GM21723 (cell line): ENCODE data around the gene SZT2.
A peak's percentile ranks its signal among the peaks of the same experiment; 100 is the strongest.
"Not testable (repeated sequence)": the region's sequence is repeated elsewhere in the genome, so short reads cannot be mapped to it uniquely, and the experiment has no call there.

ENCODE experiments used
- ATAC-seq: cut with Tn5 transposase; IDR thresholded peaks from one replicate; pipeline ENCODE4 v1.9.1; 2021; ENCODE audit warnings: mild to moderate bottlenecking, moderate library complexity; ENCODE audit not compliant: unreplicated experiment

The SZT2 gene

GRCh38 chr1:43451701-43452532 lies 62.2 kb downstream of the SZT2 start:
- no peak for ATAC-seq

DNA sequence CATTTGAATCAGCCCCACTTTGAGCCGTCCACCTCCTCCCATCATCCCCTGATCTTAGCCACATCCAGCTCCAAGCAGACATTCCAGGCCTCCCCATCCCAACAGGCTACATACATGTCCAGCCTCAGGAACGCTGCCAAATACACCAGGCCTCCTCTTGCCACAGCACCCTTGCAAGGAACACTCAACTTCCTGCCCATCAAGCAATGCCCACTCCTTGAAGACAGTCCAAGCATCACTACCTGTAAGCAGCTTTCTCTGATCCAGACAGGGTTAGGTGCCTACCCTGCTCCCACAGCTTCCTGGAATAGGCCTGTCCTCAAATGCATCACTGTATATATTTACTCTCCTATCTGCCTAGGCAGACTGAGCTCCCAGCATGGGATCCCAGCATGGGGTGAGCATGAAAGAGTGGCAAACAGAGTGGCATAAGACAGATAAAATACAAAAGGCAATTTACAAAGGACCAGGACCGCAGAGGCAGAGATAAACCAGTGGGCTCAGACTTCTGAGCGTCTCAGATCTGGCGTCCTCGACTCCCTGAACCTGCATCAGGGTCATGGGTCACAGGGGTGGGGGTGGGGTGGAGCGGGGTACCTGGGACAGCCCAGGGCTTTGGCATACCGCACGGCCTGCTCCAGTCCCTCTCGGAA lies 63.2 kb downstream of the SZT2 start:
- ATAC-seq = no peak

DNA sequence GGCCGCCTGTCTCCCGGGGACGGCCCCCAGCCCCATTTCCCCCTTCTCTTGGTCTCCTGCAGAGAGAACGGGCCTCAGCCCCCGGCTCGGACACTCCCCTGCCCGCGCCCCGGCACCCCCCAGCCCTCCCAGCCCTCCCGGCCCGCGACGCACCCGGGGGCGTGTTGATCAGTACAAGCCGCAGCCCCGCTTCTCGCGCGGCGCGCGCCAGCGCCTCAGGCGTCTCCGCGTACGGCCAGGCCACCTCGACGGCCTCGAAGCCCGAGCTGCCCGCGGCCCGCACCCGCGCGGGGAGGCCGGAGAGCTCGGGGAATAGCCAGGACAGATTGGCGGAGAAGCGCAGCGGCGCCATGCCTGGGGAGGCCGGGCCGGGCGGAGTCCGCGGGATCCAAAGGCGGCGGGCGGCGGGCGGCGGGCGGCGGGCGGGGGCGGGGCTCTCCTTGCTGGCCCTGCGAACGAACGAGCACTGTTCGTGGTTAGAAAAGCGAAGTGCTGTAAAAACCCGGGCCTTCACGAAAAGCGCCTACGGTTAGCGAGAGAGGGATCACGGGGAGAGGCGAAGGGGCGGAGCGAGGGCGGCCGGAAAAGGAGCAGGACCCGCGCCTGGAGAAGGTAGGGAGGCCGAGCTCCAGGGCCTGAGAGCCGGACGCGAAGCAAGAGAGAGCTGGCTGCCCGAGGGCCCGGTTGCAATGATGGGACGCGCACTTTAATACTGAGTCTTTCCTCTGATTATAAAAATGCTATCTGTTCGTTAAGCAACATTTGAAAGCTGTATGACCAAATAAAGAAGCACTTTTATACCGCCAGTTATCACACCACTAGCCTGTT lies 64.0 kb downstream of the SZT2 start, which contains the start of gene HYI:
Gene HYI, minus strand, starts transcription at position 490 of the 828 bp plus-strand sequence. Its CDS starts 138 bp downstream, at position 352.
- no peak for ATAC-seq

GRCh38 chr1:43454270-43455011 lies 64.7 kb downstream of the SZT2 start:
- ATAC-seq = peak; percentile 62

- no peak for ATAC-seq
These were observed 65.7 kb downstream of the SZT2 start for GRCh38 chr1:43455213-43455889.

DNA sequence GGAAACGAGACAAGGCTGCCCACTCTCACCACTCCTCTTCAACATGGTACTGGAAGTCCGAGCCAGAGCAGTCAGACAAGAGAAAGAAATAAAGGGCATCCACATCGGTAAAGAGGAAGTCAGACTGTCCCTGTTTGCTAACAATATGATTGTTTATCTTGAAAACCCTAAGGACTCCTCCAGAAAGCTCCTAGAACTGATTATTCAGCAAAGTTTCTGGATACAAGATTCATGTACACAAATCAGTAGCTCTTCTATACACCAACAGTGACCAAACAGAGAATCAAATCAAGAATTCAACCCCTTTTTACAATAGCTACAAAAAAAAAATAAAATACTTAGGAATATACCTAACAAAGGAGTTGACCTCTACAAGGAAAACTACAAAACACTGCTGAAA lies 68.7 kb downstream of the SZT2 start:
- not testable (repeated sequence) for ATAC-seq

GRCh38 chr1:43460988-43461693 lies 71.4 kb downstream of the SZT2 start:
- no peak for ATAC-seq

- ATAC-seq = no peak
These were observed 73.8 kb downstream of the SZT2 start for GRCh38 chr1:43463479-43463878.

DNA sequence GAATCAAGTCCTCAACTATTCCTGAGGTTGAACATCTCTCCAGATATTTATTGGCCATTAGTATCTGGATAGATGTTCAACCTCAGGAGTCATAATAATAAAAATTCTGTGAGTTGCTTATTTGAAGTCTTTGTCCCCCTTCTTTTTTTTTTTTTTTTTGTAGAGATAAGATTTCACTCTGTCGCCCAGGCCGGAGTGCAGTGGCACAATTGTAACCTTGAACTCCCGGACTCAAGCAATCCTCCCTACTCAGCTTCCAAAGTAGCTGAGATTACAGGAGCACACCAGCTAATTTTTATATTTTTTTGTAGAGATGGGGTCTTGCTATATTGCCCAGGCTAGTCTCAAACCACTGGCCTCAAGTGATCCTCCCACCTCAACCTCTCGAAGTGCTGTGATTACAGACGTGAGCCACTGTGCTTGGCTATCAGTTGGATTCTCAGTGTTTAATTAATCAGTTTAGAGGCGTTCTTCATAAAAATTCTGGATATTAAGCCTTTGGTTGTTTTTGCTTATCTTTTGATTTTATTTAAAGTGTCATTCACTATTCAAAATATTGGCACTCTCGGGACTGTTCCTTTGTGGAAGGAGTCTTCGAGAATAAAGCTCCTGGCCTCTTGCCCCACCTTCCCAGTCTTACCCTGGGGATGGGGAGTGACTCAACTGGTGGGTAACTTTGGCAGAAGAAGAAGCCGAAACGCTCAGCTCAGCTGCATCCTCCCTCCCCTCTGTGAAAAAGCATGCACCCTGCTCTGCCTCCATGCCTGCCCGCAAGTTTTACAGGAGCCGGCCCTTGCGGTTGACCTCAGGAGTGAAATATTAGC lies 75.2 kb downstream of the SZT2 start:
- no peak for ATAC-seq

- ATAC-seq = no peak
These were observed 75.9 kb downstream of the SZT2 start for GRCh38 chr1:43465505-43466067.

DNA sequence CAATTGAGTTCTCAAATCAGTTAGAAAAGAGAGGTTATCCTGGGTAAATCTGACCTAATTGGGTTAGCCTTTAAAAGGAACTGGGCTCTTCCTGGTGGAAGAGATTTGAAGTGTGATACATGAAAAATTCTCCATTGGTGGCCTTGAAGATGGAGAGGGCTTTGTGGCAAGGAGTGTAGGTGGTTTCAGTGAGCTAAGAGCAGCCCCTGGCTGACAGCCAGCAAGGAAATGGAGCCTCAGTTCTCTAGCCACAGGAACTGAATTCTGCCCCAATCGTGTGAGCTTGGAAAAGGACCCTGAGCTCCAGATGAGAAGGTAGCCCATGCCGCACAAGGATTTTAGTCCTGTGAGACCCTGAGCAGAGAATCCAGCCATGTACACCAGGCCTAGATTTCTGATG lies 76.7 kb downstream of the SZT2 start:
- no peak for ATAC-seq

DNA sequence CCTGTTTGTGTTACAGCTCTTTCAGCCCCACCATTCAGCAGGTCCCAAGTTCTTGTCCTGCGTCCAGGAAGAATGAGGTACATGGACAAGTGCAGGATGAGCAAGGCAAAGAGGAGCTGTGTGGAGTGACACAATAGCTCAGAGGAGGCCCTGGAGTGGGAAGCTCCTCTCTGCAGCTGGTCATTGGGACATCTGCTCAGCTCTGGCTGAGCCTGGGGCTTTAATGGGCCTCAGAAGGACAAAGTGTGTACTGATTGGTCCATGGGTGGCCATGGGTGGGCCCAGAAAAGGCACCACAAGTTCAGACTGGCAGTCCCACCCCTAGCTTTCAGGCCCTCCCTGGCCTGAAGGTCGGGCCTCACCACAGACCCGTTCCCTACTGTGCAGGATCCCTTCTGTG lies 78.7 kb downstream of the SZT2 start:
- ATAC-seq = no peak

DNA sequence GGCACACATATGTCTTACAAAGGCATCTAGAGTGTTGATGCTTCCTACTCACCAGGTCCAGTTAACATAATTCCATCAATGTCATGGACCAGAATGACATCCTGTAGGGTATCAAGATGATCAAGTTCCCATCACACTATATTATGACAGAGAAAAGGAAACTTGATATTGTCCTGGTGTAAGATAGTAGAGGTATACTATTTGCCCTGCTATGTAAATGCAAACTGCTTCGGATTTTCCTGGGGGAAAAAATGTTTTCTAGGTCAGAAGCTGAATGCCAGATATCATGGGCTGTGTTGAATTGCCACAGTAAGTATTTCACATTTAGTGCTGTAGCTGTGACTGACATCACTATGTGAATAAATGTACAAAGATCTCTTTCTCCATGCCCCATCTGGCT lies 80.2 kb downstream of the SZT2 start:
- no peak for ATAC-seq

GRCh38 chr1:43472087-43472462 lies 82.4 kb downstream of the SZT2 start:
- ATAC-seq = no peak

DNA sequence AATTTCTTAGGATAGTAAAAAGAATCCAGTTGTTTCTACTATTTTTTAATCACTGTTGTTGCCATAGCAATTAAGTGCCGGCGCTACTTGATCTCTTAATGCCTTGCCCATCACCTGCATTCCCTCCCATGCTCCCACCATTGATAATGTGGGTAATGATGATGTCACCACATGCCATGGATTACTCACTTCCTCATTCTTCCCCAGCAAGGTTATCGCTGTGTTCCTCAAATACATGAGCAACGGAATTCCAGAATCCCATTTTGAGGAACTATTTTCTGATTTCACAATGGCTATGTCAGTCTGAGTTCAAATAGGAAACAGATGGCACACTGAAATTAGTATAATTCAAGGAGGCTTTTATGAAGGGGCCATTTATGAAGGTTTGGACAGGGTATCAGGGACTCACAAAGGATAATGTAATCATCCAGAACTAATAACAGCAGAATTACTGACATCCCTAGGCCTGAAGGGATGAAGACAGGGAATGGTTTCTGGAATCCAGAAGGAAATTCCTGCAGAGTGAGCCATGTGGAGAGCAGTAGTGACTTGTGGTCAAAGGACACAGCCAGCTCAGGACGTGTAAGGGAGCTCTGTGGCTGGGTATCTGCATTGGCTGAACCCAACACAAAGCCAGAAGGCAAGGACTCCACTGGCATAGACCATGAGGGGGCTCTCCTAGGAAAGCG lies 82.9 kb downstream of the SZT2 start:
- not testable (repeated sequence) for ATAC-seq

GRCh38 chr1:43473463-43473862 lies 83.8 kb downstream of the SZT2 start:
- ATAC-seq = no peak

- not testable (repeated sequence) for ATAC-seq
These were observed 86.1 kb downstream of the SZT2 start for GRCh38 chr1:43475611-43476401.
